Measurements from ENCODE around the gene PPFIA3.

- TF ChIP-seq POLR2A (IDR thresholded peaks at IDR 0.05) (no peak), EP300 (IDR thresholded peaks at IDR 0.05) (no peak)
- TF ChIP-seq, protein P1, sequence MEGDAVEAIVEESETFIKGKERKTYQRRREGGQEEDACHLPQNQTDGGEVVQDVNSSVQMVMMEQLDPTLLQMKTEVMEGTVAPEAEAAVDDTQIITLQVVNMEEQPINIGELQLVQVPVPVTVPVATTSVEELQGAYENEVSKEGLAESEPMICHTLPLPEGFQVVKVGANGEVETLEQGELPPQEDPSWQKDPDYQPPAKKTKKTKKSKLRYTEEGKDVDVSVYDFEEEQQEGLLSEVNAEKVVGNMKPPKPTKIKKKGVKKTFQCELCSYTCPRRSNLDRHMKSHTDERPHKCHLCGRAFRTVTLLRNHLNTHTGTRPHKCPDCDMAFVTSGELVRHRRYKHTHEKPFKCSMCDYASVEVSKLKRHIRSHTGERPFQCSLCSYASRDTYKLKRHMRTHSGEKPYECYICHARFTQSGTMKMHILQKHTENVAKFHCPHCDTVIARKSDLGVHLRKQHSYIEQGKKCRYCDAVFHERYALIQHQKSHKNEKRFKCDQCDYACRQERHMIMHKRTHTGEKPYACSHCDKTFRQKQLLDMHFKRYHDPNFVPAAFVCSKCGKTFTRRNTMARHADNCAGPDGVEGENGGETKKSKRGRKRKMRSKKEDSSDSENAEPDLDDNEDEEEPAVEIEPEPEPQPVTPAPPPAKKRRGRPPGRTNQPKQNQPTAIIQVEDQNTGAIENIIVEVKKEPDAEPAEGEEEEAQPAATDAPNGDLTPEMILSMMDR (IDR thresholded peaks at IDR 0.05) = no peak
Observed at GRCh38 chr19:49071860-49072547, 47.3 kb upstream of the PPFIA3 start.
